HG03378 (cell line): Measurements from ENCODE around the gene ALDH2.
"Not testable (repeated sequence)": the region's sequence is repeated elsewhere in the genome, so short reads cannot be mapped to it uniquely, and the experiment has no call there.

Experiments
- ATAC-seq: cut with Tn5 transposase; IDR thresholded peaks from one replicate; pipeline ENCODE4 v1.9.1; 2021; ENCODE audit warnings: mild to moderate bottlenecking, moderate library complexity; ENCODE audit not compliant: unreplicated experiment

Gene ALDH2

GRCh38 chr12:111785651-111786050 lies 18.9 kb downstream of the ALDH2 start:
- no peak for ATAC-seq

GRCh38 chr12:111788178-111788654 lies 21.5 kb downstream of the ALDH2 start:
- no peak for ATAC-seq

GRCh38 chr12:111789779-111790178 lies 23.0 kb downstream of the ALDH2 start:
- no peak for ATAC-seq

DNA sequence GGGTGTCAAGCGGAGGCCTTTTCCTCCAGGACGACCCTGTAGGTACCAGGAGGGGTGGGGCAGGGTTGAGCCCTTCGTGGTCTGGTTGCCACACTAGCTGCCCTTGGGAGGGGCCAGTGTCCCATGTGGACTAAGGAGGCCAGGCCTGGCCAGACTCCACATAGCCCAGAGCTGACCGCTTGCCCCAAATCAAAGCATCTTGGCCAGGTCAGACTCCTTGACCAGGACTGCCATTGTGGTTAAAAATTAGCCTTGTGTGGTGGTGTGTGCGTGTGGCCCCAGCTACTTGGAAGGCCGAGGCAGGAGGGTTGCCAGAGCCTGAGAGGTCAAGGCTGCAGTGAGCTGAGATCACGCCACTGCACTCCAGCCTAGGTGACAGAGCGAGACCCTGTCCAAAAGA lies 24.8 kb downstream of the ALDH2 start:
- no peak for ATAC-seq

- no peak for ATAC-seq
Observed at GRCh38 chr12:111792155-111792855, 25.6 kb downstream of the ALDH2 start.

DNA sequence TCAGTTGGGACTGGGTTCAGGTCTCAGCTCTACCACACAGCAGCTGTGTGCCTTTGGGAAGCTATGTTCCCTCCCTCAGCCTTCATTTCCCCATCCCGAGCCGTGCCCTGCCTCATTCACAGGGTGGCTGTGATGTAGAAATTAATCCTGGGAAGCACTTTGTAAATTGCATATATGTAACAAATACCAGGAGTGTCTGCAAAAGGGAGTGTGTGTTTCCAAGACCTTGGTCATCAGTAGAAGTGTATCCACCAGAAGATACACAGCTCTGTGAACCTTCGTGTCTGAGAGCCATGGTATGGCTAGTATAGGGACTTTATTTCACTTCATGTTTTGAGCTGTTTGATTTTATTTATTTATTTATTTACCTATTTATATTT lies 26.1 kb downstream of the ALDH2 start:
- ATAC-seq: no peak

DNA sequence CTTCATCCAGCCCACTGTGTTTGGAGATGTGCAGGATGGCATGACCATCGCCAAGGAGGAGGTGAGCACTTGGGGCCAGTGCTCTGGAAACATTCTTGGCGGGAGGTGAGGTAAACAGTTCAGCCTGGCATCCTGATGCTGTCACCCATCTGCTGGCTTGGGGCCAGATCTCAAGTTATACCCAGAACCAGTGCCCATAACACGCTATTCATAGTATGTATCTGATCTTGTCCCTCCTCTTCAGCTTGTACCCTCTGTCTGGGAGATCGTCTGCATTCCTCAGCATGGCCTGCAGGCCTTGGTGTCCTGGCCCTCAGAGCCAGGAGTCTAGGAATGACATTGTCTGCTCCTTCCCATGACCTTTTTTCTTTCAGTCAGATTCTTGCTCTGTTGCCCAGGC lies 31.4 kb downstream of the ALDH2 start:
- no peak for ATAC-seq

DNA sequence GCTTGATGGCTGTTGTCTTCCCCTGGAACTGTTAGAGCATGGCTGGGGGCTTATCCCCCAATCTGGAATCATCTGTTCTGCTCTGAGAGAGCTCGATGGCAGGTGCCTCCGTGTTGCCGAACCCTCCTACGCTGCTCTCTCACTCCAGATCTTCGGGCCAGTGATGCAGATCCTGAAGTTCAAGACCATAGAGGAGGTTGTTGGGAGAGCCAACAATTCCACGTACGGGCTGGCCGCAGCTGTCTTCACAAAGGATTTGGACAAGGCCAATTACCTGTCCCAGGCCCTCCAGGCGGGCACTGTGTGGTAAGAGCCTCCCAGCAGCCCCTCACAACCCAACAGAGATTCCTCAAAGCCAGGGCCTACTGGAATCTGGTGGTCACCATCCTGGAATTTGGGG lies 33.0 kb downstream of the ALDH2 start:
- ATAC-seq: no peak

DNA sequence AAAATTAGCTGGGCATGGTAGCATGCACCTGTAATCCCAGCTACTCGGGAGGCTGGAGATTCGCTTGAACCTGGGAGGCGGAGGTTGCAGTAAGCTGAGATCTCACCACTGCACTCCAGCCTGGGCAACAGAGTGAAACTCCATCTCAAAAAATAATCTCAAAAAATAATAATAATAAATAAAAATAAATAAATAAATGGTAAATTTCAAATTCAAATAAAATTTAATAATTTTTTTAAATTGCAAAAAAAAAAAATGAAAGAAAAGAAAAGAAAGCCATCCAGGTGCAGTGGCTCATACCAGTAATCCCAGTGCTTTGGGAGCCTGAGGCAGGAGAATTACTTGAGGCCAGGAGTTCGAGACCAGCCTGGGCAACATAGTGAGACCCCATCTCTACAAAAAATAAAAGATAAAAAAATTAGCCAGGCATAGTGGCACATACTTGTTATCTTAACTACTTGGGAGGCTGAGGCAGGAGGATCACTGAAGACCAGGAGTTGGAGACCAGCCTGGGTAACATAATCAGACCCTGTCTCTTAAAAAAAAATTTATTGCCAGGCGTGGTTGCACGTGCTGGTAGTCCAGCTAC lies 36.4 kb downstream of the ALDH2 start:
- no peak for ATAC-seq

- no peak for ATAC-seq
Observed at GRCh38 chr12:111803851-111804250, 37.1 kb downstream of the ALDH2 start.

DNA sequence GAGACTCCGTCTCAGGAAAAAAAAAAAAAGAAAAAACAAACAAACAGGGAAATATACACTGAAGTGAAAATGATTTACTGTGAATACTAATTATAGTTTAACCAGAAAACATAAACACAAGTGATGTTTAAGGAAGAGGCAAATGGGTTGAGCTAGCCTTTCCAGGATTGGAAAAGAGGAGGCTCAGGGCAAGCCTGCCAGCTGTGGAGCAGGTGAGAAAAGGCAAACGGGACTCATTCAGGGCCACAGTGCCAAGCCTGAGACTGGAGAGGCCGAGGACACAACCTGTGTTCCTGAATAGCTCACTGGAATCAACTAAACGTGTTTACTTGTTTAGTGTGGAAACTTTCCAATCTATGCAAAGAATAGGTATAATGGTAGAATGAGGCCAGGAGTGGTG lies 39.6 kb downstream of the ALDH2 start:
- no peak for ATAC-seq

GRCh38 chr12:111807232-111807631 lies 40.5 kb downstream of the ALDH2 start:
- no peak for ATAC-seq

- ATAC-seq: peak; percentile 51
Observed at GRCh38 chr12:111812881-111813741, 46.4 kb downstream of the ALDH2 start.

GRCh38 chr12:111816065-111816615 lies 49.4 kb downstream of the ALDH2 start:
- ATAC-seq: no peak

GRCh38 chr12:111816898-111817297 lies 50.2 kb downstream of the ALDH2 start:
- ATAC-seq: not testable (repeated sequence)

- no peak for ATAC-seq
Observed at GRCh38 chr12:111818340-111818739, 51.6 kb downstream of the ALDH2 start.

DNA sequence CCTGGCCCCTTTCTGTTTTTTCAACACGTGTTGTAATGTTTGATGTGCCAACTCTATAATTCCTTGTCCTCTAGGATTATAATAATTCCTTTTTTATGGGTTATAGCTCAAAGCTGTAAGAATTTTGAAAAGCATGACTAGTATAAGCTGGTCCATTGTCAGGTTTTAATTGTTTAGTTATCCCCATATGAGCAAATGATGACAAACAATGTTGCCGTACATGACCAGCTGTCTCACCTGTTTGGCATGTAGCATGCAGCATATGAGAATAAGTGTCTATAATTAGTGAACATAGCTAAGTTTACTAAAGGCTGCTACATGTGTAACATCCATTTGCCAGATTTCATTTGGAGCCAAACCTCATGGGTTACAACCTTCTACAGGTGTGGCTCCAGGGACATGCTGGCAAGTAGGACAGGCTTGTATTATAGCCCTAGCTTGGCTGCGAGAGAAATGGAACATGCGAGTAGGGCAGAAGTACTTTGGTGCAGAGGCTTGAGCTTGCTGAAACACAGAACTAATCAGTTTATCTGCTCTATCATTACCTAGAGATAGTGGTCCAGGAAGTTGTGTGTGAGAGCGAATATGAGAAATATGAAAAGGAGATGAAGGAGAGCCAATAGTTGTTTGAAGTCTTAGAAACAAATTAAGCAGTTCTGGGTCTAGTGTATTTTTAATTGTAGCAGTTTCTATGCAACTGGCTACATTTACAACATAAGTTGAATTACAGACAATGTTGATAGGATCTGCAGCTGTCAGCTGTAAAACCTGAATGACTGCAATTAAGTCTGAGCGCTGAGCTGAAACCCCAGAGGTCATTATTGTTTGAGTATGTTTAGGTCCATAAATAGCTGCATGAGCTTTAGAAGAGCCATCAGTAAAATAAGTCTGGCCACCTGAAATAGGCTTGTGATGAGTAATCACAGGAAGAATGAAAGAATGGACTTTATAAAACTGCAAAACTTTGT lies 52.7 kb downstream of the ALDH2 start:
- ATAC-seq: no peak

DNA sequence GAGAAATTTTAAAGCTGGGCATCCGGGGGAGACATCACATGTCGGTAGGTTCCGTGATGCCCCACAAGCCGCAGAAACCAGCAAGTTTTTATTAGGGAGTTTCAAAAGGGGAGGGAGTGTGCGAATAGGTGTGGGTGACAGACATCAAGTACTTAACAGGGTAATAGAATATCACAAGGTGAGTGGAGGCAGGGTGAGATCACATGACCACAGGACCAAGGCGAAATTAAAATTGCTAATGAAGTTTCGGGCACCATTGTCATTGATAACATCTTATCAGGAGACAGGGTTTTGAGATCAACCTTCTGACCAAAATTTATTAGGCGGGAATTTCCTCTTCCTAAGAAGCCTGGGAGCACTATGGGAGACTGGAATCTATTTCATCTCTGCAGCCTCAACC lies 54.1 kb downstream of the ALDH2 start:
- not testable (repeated sequence) for ATAC-seq

GRCh38 chr12:111822886-111823285 lies 56.2 kb downstream of the ALDH2 start:
- no peak for ATAC-seq

DNA sequence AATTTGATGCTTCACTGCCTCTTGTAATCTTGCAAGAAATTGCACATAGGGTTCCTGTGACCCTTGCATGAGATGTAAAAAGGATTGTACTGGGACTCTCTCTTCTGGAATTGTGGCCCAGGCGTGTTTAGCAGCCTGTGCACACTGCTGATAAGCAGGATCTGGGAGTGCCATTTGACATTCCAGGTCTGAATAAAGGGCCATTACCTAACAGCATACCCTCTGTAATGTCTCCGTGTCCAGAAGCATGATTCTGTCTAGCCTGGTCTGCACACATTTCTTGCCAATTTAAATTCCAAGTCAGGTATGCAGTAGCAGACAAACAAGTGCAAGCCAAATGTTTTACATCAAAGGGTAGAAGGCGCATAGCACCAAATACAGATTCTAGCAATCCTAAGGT lies 57.2 kb downstream of the ALDH2 start:
- no peak for ATAC-seq
